BLaER1 (cell line): ENCODE measurements around the gene PHF21B.

Experiments used
- H3K27ac ChIP-seq: shearing (Covaris generic); formaldehyde crosslinking; 2 replicates; pipeline ENCODE4 v1.8.1; 2022
- H3K27me3 ChIP-seq: shearing (Covaris generic); formaldehyde crosslinking; 2 replicates; pipeline ENCODE4 v1.8.1; 2022
- H3K36me3 ChIP-seq: shearing (Covaris generic); formaldehyde crosslinking; 2 replicates; pipeline ENCODE4 v1.8.1; 2022
- H3K4me1 ChIP-seq: shearing (Covaris generic); formaldehyde crosslinking; 2 replicates; pipeline ENCODE4 v1.8.1; 2022
- H3K4me2 ChIP-seq: shearing (Covaris generic); formaldehyde crosslinking; 2 replicates; pipeline ENCODE4 v1.8.1; 2022
- H3K4me3 ChIP-seq: shearing (Covaris generic); formaldehyde crosslinking; 2 replicates; pipeline ENCODE4 v1.8.1; 2022
- H3K9ac ChIP-seq: shearing (Covaris generic); formaldehyde crosslinking; 2 replicates; pipeline ENCODE4 v1.8.1; 2022
- H3K9me3 ChIP-seq: shearing (Covaris generic); formaldehyde crosslinking; 2 replicates; pipeline ENCODE4 v1.8.1; 2022
- H4K20me1 ChIP-seq: shearing (Covaris generic); formaldehyde crosslinking; 2 replicates; pipeline ENCODE4 v1.8.1; 2022
- Cebpa-rat ChIP-seq: shearing (Covaris generic); IDR thresholded peaks from 2 replicates; pipeline ENCODE4 v1.8.1; 2022

The PHF21B gene

GRCh38 chr22:44995105-44995514, 14.7 kb downstream of the PHF21B start:
- H3K4me3 ChIP-seq: no peak overlapping the region
- H3K27me3 ChIP-seq: no peaks in the 10 kb centered on the region
- no peak overlapping the region for H3K9ac ChIP-seq
- no peaks in the 10 kb centered on the region for H3K9me3 ChIP-seq
- H4K20me1 ChIP-seq: peaks cover 55% of the 10 kb centered on the region
- H3K36me3 ChIP-seq: no peaks in the 10 kb centered on the region
- no peak for TF ChIP-seq Cebpa-rat
- no peak overlapping the region for H3K4me2 ChIP-seq
- no peak overlapping the region for H3K27ac ChIP-seq
- peaks cover 16% of the 10 kb centered on the region for H3K4me1 ChIP-seq

- Histone ChIP-seq H3K4me3 (no peak overlapping the region), H3K9me3 (no peaks in the 10 kb centered on the region), H3K4me1 (peaks cover 11% of the 10 kb centered on the region), H3K36me3 (no peaks in the 10 kb centered on the region), H4K20me1 (peaks cover 55% of the 10 kb centered on the region), H3K27ac (no peak overlapping the region), H3K4me2 (no peak overlapping the region), H3K9ac (no peak overlapping the region), H3K27me3 (no peaks in the 10 kb centered on the region)
- no peak for TF ChIP-seq Cebpa-rat
These were observed 15.3 kb downstream of the PHF21B start for GRCh38 chr22:44994399-44995104.

GRCh38 chr22:44992166-44992565, 17.6 kb downstream of the PHF21B start:
- Histone ChIP-seq H3K4me3 (no peak overlapping the region), H3K36me3 (no peaks in the 10 kb centered on the region), H3K9ac (no peak overlapping the region), H3K4me1 (peaks cover 14% of the 10 kb centered on the region), H3K27me3 (no peaks in the 10 kb centered on the region), H3K27ac (no peak overlapping the region), H3K4me2 (no peak overlapping the region), H3K9me3 (no peaks in the 10 kb centered on the region), H4K20me1 (peaks cover 41% of the 10 kb centered on the region)
- no peak for TF ChIP-seq Cebpa-rat

GRCh38 chr22:44991218-44991617, 18.6 kb downstream of the PHF21B start:
- H3K4me1 ChIP-seq: peaks cover 22% of the 10 kb centered on the region
- H4K20me1 ChIP-seq: peaks cover 41% of the 10 kb centered on the region
- H3K9me3 ChIP-seq: no peaks in the 10 kb centered on the region
- H3K9ac ChIP-seq: no peak overlapping the region
- no peaks in the 10 kb centered on the region for H3K36me3 ChIP-seq
- no peak overlapping the region for H3K4me2 ChIP-seq
- H3K27me3 ChIP-seq: no peaks in the 10 kb centered on the region
- H3K27ac ChIP-seq: no peak overlapping the region
- TF ChIP-seq Cebpa-rat: no peak
- no peak overlapping the region for H3K4me3 ChIP-seq

GRCh38 chr22:44990810-44991209, 19.0 kb downstream of the PHF21B start:
- no peaks in the 10 kb centered on the region for H3K27me3 ChIP-seq
- TF ChIP-seq Cebpa-rat: no peak

GRCh38 chr22:44990328-44990727, 19.5 kb downstream of the PHF21B start:
- H3K9ac ChIP-seq: no peak overlapping the region
- no peak overlapping the region for H3K4me2 ChIP-seq
- peaks cover 3% of the 10 kb centered on the region; the same call in 1 of the 2 replicates for H3K9me3 ChIP-seq
- no peaks in the 10 kb centered on the region for H3K36me3 ChIP-seq
- peaks cover 22% of the 10 kb centered on the region for H3K4me1 ChIP-seq
- H3K27me3 ChIP-seq: no peaks in the 10 kb centered on the region
- peaks cover 37% of the 10 kb centered on the region for H4K20me1 ChIP-seq
- H3K27ac ChIP-seq: no peak overlapping the region
- no peak overlapping the region for H3K4me3 ChIP-seq
- no peak for TF ChIP-seq Cebpa-rat

More at GRCh38 chr22:44990810-44991209, 19.0 kb downstream of the PHF21B start:
- H4K20me1 ChIP-seq: peaks cover 37% of the 10 kb centered on the region
- no peak overlapping the region for H3K4me2 ChIP-seq
- H3K27ac ChIP-seq: no peak overlapping the region
- H3K9ac ChIP-seq: no peak overlapping the region
- H3K36me3 ChIP-seq: no peaks in the 10 kb centered on the region
- H3K4me3 ChIP-seq: no peak overlapping the region
- peaks cover 1% of the 10 kb centered on the region; the same call in 1 of the 2 replicates for H3K9me3 ChIP-seq
- H3K4me1 ChIP-seq: peaks cover 22% of the 10 kb centered on the region

- no peak for TF ChIP-seq Cebpa-rat
- no peaks in the 10 kb centered on the region for H3K36me3 ChIP-seq
- H3K27ac ChIP-seq: no peak overlapping the region
- no peak overlapping the region for H3K4me3 ChIP-seq
- no peak overlapping the region for H3K4me2 ChIP-seq
- H4K20me1 ChIP-seq: peaks cover 22% of the 10 kb centered on the region; the same call in 1 of the 2 replicates
- H3K4me1 ChIP-seq: peaks cover 18% of the 10 kb centered on the region
- H3K27me3 ChIP-seq: no peaks in the 10 kb centered on the region
- H3K9me3 ChIP-seq: peaks cover 3% of the 10 kb centered on the region; the same call in 1 of the 2 replicates
- no peak overlapping the region for H3K9ac ChIP-seq
These were observed 21.1 kb downstream of the PHF21B start for GRCh38 chr22:44988671-44989070.

GRCh38 chr22:44986926-44987325, 22.9 kb downstream of the PHF21B start:
- no peak overlapping the region for H3K9ac ChIP-seq
- no peak overlapping the region for H3K27ac ChIP-seq
- H3K9me3 ChIP-seq: peaks cover 3% of the 10 kb centered on the region; the same call in 1 of the 2 replicates
- no peaks in the 10 kb centered on the region for H3K27me3 ChIP-seq
- peaks cover 15% of the 10 kb centered on the region for H4K20me1 ChIP-seq
- peak overlapping the region; percentile 15; the same call in 1 of the 2 replicates for H3K4me2 ChIP-seq
- no peak overlapping the region for H3K4me3 ChIP-seq
- no peak for TF ChIP-seq Cebpa-rat
- H3K36me3 ChIP-seq: no peaks in the 10 kb centered on the region
- H3K4me1 ChIP-seq: peaks cover 35% of the 10 kb centered on the region

- no peak overlapping the region for H3K4me3 ChIP-seq
- peaks cover 44% of the 10 kb centered on the region for H3K4me1 ChIP-seq
- H3K27ac ChIP-seq: no peak overlapping the region
- H3K4me2 ChIP-seq: no peak overlapping the region
- H3K9ac ChIP-seq: no peak overlapping the region
- no peaks in the 10 kb centered on the region for H3K27me3 ChIP-seq
- peaks cover 3% of the 10 kb centered on the region; the same call in 1 of the 2 replicates for H3K9me3 ChIP-seq
- TF ChIP-seq Cebpa-rat: no peak
- peaks cover 19% of the 10 kb centered on the region for H4K20me1 ChIP-seq
- H3K36me3 ChIP-seq: no peaks in the 10 kb centered on the region
These were observed 23.8 kb downstream of the PHF21B start for GRCh38 chr22:44985906-44986527.

- Histone ChIP-seq H3K4me1 (peaks cover 50% of the 10 kb centered on the region), H3K36me3 (no peaks in the 10 kb centered on the region), H3K4me3 (no peak overlapping the region), H3K9me3 (peaks cover 3% of the 10 kb centered on the region; the same call in 1 of the 2 replicates), H3K4me2 (peak overlapping the region; percentile 79), H3K27ac (no peak overlapping the region), H3K9ac (no peak overlapping the region), H4K20me1 (peaks cover 39% of the 10 kb centered on the region), H3K27me3 (no peaks in the 10 kb centered on the region)
- TF ChIP-seq Cebpa-rat: no peak
These were observed 25.8 kb downstream of the PHF21B start for GRCh38 chr22:44983878-44984482.
